Gastroesophageal sphincter (tissue), 3 donors: ENCODE measurements around the gene BAG5.

Experiments
- CTCF ChIP-seq, 4 experiments: fragments of 200-600 bp in 2 of 4; fragments of 450-650 bp in 2 of 4; sonication (generic) in 1 of 4; IDR thresholded peaks; one replicate each; pipeline ENCODE4 v1.5.1; 2017 to 2019; ENCODE audit warnings: antibody characterized with exemption in 4 of 4, mild to moderate bottlenecking in 2 of 4, moderate library complexity in 2 of 4
- EP300 ChIP-seq: sonication (generic); formaldehyde crosslinking; IDR thresholded peaks from one replicate; pipeline ENCODE4 v1.6.1; 2017; ENCODE audit warnings: antibody characterized with exemption, mild to moderate bottlenecking
- POLR2A ChIP-seq, 2 donors: fragments of 450-650 bp; IDR thresholded peaks; one replicate each; pipeline ENCODE4 v1.6.1; 2017; ENCODE audit warnings: antibody characterized with exemption in 2 of 2, mild to moderate bottlenecking in 2 of 2, moderate library complexity in 1 of 2
- POLR2AphosphoS5 ChIP-seq: sonication (generic); formaldehyde crosslinking; IDR thresholded peaks from one replicate; pipeline ENCODE4 v1.6.1; 2017; ENCODE audit warnings: antibody characterized with exemption

GRCh38 chr14:103524002-103524935 lies 38.2 kb downstream of the BAG5 start:
- no peak for TF ChIP-seq CTCF (IDR thresholded peaks at IDR 0.05)
- no peak for TF ChIP-seq EP300
- no peak for TF ChIP-seq POLR2A (IDR thresholded peaks at IDR 0.05)
- no peak for TF ChIP-seq POLR2AphosphoS5
